ENCODE results near the gene PHTF2.

GRCh38 chr7:77799078-77799964 is 748 bp downstream of the PHTF2 start:
- no peak for TF ChIP-seq EZH2 (IDR thresholded peaks at IDR 0.05; ENCODE audit: borderline replicate concordance, low read depth, low read length, severe bottlenecking)
- TF ChIP-seq, protein P1, sequence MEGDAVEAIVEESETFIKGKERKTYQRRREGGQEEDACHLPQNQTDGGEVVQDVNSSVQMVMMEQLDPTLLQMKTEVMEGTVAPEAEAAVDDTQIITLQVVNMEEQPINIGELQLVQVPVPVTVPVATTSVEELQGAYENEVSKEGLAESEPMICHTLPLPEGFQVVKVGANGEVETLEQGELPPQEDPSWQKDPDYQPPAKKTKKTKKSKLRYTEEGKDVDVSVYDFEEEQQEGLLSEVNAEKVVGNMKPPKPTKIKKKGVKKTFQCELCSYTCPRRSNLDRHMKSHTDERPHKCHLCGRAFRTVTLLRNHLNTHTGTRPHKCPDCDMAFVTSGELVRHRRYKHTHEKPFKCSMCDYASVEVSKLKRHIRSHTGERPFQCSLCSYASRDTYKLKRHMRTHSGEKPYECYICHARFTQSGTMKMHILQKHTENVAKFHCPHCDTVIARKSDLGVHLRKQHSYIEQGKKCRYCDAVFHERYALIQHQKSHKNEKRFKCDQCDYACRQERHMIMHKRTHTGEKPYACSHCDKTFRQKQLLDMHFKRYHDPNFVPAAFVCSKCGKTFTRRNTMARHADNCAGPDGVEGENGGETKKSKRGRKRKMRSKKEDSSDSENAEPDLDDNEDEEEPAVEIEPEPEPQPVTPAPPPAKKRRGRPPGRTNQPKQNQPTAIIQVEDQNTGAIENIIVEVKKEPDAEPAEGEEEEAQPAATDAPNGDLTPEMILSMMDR (IDR thresholded peaks at IDR 0.05; ENCODE audit: borderline replicate concordance, extremely low read depth, low read length, poor library complexity, severe bottlenecking) = no peak

Measured in DND-41 (cell line).